HG03354 (cell line): Measurements from ENCODE around the gene PDE3A.
"Not testable (repeated sequence)": the region's sequence is repeated elsewhere in the genome, so short reads cannot be mapped to it uniquely, and the experiment has no call there.

Source experiments
- ATAC-seq: cut with Tn5 transposase; IDR thresholded peaks from one replicate; pipeline ENCODE4 v1.9.1; 2021; ENCODE audit warnings: mild to moderate bottlenecking; ENCODE audit not compliant: unreplicated experiment, poor library complexity, severe bottlenecking

Gene PDE3A

DNA sequence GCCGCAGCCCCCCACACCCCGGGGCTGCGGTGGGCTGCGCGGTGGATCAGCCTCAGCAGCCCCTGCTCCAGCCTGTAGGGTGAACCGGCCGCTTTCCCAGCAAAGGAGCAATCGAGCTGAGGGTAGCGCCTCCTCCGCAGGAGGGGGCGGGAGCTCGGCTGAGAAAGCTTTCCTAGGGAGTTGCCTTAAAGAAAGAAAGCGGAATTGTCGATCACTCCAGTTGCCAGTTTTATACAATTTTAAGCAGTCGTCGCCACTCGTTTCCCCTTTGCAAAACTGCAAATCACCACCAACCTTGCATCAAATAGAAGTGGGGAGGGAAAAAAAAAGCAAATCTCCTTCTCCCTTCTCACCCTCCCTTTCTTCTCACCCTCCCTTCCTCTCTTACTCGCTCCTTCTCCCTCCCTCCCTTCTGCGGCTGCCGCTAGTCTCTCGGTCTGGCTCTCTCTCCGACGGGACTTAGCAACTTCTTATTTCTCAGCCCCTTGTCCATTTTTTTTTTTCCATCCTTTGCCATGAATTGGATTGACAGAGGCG lies at the start of gene PDE3A:
TSS of gene PDE3A (plus strand) at position 424 of the 537 bp plus-strand sequence. CDS start 748 bp downstream, outside the sequence.
- ATAC-seq: no peak

GRCh38 chr12:20319366-20319765 lies 49.0 kb upstream of the PDE3A start:
- ATAC-seq: no peak

GRCh38 chr12:20320552-20320951 lies 47.8 kb upstream of the PDE3A start:
- no peak for ATAC-seq

DNA sequence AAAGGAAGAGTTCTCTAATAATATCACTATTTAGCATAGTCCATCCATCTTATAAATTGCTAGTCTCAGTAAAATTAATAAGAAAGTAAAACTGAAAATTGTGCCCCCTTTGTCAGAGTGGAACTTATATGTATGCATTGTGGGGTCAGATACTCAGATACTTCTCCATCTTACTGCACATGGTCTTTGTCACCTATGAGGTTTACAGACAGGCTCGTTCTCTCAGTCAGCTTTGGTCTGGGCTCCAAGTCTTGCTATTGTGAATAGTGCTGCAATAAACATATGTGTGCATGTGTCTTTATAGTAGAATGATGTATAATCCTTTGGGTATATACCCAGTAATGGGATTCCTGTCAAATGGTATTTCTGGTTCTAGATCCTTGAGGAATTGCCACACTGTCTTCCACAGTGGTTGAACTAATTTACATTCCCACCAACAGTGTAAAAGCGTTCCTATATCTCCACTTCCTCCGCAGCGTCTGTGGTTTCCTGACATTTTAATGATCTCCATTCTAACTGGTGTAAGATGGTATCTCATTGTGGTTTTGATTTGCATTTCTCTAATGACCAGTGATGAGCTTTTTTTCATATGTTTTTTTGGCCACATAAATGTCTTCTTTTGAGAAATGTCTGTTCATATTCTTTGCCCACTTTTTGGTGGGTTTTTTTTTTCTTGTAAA lies 37.4 kb upstream of the PDE3A start:
- not testable (repeated sequence) for ATAC-seq

DNA sequence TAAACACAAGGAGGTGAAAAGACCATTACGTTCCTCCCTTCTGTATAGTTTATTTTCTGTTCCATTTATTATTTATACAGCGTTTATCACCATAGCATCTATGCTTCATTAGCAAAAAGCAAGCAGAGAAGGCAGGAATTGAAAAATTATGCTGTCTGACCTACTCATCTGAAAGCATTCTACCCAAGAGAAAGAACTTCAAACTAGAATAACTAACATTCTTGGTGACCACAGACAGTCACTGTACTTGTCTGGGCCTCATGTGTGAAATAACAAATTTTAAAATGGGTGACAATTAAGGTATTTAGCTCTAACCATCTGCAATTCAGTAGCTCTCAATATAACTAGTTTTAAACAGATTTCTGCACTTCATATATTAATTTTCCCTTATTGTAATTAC lies 29.3 kb upstream of the PDE3A start:
- no peak for ATAC-seq

GRCh38 chr12:20342111-20342510 lies 26.2 kb upstream of the PDE3A start:
- no peak for ATAC-seq

DNA sequence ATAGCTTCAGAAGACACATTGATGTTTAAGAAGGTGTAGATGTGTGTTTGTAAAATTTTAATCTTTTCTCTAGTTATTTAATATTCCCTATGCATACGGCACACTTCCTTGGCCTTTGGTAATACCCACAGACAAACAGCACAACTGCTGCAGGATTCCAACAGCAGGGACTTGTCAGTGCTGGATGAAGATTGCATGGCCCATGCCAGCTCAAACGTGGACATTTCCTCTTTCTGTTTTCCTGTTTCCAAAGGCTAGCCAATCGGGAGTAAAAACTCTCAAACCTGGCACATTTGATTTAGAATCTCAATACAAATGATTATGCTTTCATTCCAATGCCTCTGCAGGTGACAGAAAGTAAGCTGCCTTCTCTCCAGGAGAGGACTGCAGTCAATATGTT lies 22.5 kb upstream of the PDE3A start:
- no peak for ATAC-seq

- no peak for ATAC-seq
These were observed 18.3 kb upstream of the PDE3A start for GRCh38 chr12:20350026-20350425.

GRCh38 chr12:20350495-20350894 lies 17.8 kb upstream of the PDE3A start:
- ATAC-seq: no peak

DNA sequence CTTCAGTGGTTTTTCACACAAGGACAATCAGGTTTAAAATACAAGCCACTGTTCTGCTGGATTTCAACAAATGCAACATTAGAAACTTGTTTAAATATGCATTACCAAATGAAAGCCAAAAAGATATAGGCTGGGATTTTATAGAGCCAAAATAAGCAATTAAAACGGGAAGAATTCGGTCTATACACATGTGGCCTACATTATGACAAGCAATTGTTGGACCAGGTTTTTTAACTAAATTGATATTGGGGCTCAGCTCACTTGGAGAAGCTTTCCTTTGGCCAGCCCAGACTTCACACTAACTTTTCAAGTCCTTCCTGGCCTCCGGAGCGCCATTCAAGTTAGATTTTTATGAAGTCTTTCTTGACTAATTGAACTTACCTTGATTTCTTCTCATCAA lies 16.9 kb upstream of the PDE3A start:
- no peak for ATAC-seq

DNA sequence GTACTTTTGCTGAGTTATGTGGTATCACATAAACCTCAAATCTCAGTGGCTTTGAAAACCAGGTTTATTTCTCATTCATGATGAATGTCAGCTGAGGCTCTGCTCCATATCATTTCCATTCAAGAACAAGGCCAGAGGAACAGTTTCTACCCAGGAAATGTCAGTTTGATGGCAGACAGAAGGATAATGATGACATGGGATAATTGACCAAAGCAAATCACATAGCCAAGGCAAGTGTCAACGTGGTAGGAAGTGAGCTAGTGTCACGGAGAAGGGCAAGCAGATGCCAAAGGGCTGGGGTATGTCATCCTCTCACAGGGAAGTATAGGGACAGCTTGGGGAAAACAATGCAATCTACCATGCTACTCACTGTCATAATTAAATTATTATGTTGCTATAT lies 12.3 kb upstream of the PDE3A start:
- no peak for ATAC-seq

- no peak for ATAC-seq
These were observed 7.9 kb upstream of the PDE3A start for GRCh38 chr12:20360407-20360806.

DNA sequence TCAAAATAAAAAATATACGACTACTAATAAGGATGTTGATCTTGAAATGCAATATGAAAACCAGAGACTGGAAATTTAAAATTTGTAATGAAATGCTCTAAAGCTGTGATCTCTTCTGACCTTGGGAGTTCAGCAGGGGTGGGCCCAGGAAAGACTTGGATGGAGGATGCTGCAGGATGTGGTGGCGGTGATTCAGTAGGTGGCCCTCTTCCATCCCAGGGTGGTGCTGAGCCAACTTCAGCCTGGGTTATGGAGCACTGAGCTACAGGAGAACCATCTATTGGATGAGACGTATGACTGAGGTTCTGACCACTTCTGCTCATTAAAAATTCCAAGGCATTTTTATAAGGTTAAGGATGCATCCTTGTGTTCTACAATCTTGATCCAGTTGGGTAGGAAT lies 6.9 kb upstream of the PDE3A start:
- ATAC-seq: no peak

GRCh38 chr12:20364501-20364900 lies 3.8 kb upstream of the PDE3A start:
- no peak for ATAC-seq

GRCh38 chr12:20366776-20367409 lies 1.4 kb upstream of the PDE3A start:
- ATAC-seq: no peak

DNA sequence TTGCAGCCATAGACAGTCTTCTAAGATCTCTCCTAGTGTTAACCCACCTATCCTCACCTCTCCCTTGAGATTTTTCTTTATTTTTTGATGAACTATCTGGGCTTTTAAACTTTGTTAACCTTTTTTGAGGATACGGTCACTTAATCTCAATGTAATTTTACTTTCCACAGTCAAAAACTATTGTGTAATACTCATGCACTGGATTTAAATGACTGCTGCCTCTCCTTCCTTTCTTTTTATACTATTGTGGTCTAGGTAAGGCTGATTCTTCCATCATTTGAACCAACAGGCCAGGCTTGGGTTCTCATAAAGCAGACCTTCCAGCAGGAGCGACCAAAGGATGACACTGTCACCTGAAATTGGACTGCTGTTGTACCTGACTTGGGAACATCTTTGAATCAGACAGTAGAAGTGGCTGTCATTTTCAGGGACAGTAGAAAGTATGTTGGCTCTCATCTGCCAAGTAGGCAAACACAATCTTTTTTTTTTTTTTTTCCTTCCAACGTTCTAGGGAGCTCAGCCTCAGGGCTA lies 689 bp upstream of the PDE3A start:
- ATAC-seq: no peak

- no peak for ATAC-seq
These were observed 441 bp downstream of the PDE3A start for GRCh38 chr12:20368651-20369304.

GRCh38 chr12:20369305-20370013 lies 1.1 kb downstream of the PDE3A start:
- ATAC-seq: no peak

GRCh38 chr12:20370014-20370386 lies 1.7 kb downstream of the PDE3A start:
- no peak for ATAC-seq

GRCh38 chr12:20370866-20371519 lies 2.7 kb downstream of the PDE3A start:
- no peak for ATAC-seq
